Measurements from ENCODE around the gene LY6G6D.

Gene LY6G6D

GRCh38 chr6:31681135-31681671 is 33.9 kb upstream of the LY6G6D start:
- DNase-seq = peak in 2 of 3 donors; percentile 19 to 27
- H3K9me3 ChIP-seq (ENCODE audit: control insufficient read depth, low read length) = no peaks in the 10 kb centered on the region
- peak overlapping the region; percentile 77 for H3K4me3 ChIP-seq (ENCODE audit: insufficient read depth, low read depth, low read length, poor library complexity, severe bottlenecking)
- peaks cover 5% of the 10 kb centered on the region for H3K36me3 ChIP-seq (ENCODE audit: control insufficient read depth, insufficient read depth, low read length)
- peak overlapping the region; percentile 63 for H3K27ac ChIP-seq (ENCODE audit: insufficient read depth, low read length, poor library complexity, severe bottlenecking)
- no peaks in the 10 kb centered on the region for H3K27me3 ChIP-seq (replicated peaks; ENCODE audit: control insufficient read depth, insufficient read depth, low read length, poor library complexity, severe bottlenecking)
- peaks cover 10% of the 10 kb centered on the region for H3K4me1 ChIP-seq (ENCODE audit: control insufficient read depth, insufficient read depth, low read length, poor library complexity, severe bottlenecking)

GRCh38 chr6:31683591-31683990 is 31.6 kb upstream of the LY6G6D start:
- Histone ChIP-seq H3K4me3 (ENCODE audit: insufficient read depth, low read depth, low read length, poor library complexity, severe bottlenecking) (no peak overlapping the region), H3K4me1 (ENCODE audit: control insufficient read depth, insufficient read depth, low read length, poor library complexity, severe bottlenecking) (peaks cover 10% of the 10 kb centered on the region), H3K27ac (ENCODE audit: insufficient read depth, low read length, poor library complexity, severe bottlenecking) (no peak overlapping the region), H3K36me3 (ENCODE audit: control insufficient read depth, insufficient read depth, low read length) (peaks cover 28% of the 10 kb centered on the region), H3K9me3 (ENCODE audit: control insufficient read depth, low read length) (no peaks in the 10 kb centered on the region), H3K27me3 (replicated peaks; ENCODE audit: control insufficient read depth, insufficient read depth, low read length, poor library complexity, severe bottlenecking) (no peaks in the 10 kb centered on the region)
- DNase-seq = no peak

- H3K27ac ChIP-seq (ENCODE audit: insufficient read depth, low read length, poor library complexity, severe bottlenecking) = no peak overlapping the region
- H3K4me3 ChIP-seq (ENCODE audit: insufficient read depth, low read depth, low read length, poor library complexity, severe bottlenecking) = no peak overlapping the region
- H3K27me3 ChIP-seq (replicated peaks; ENCODE audit: control insufficient read depth, insufficient read depth, low read length, poor library complexity, severe bottlenecking) = no peaks in the 10 kb centered on the region
- DNase-seq = no peak
- H3K4me1 ChIP-seq (ENCODE audit: control insufficient read depth, insufficient read depth, low read length, poor library complexity, severe bottlenecking) = peaks cover 3% of the 10 kb centered on the region
- H3K9me3 ChIP-seq (ENCODE audit: control insufficient read depth, low read length) = no peaks in the 10 kb centered on the region
- H3K36me3 ChIP-seq (ENCODE audit: control insufficient read depth, insufficient read depth, low read length) = peaks cover 57% of the 10 kb centered on the region
Measured at GRCh38 chr6:31686483-31686882, 28.7 kb upstream of the LY6G6D start.

GRCh38 chr6:31687321-31687720 is 27.8 kb upstream of the LY6G6D start:
- peaks cover 60% of the 10 kb centered on the region for H3K36me3 ChIP-seq (ENCODE audit: control insufficient read depth, insufficient read depth, low read length)
- no peaks in the 10 kb centered on the region for H3K4me1 ChIP-seq (ENCODE audit: control insufficient read depth, insufficient read depth, low read length, poor library complexity, severe bottlenecking)
- H3K27me3 ChIP-seq (replicated peaks; ENCODE audit: control insufficient read depth, insufficient read depth, low read length, poor library complexity, severe bottlenecking) = no peaks in the 10 kb centered on the region
- DNase-seq = no peak
- no peak overlapping the region for H3K27ac ChIP-seq (ENCODE audit: insufficient read depth, low read length, poor library complexity, severe bottlenecking)
- H3K4me3 ChIP-seq (ENCODE audit: insufficient read depth, low read depth, low read length, poor library complexity, severe bottlenecking) = no peak overlapping the region
- H3K9me3 ChIP-seq (ENCODE audit: control insufficient read depth, low read length) = no peaks in the 10 kb centered on the region

- Histone ChIP-seq H3K4me3 (ENCODE audit: insufficient read depth, low read depth, low read length, poor library complexity, severe bottlenecking) (no peak overlapping the region), H3K27me3 (replicated peaks; ENCODE audit: control insufficient read depth, insufficient read depth, low read length, poor library complexity, severe bottlenecking) (no peaks in the 10 kb centered on the region), H3K27ac (ENCODE audit: insufficient read depth, low read length, poor library complexity, severe bottlenecking) (no peak overlapping the region), H3K4me1 (ENCODE audit: control insufficient read depth, insufficient read depth, low read length, poor library complexity, severe bottlenecking) (no peaks in the 10 kb centered on the region), H3K36me3 (ENCODE audit: control insufficient read depth, insufficient read depth, low read length) (peaks cover 65% of the 10 kb centered on the region), H3K9me3 (ENCODE audit: control insufficient read depth, low read length) (no peaks in the 10 kb centered on the region)
- DNase-seq = no peak
Measured at GRCh38 chr6:31687860-31688693, 27.1 kb upstream of the LY6G6D start.

GRCh38 chr6:31689249-31690110 is 25.7 kb upstream of the LY6G6D start:
- Histone ChIP-seq H3K4me3 (ENCODE audit: insufficient read depth, low read depth, low read length, poor library complexity, severe bottlenecking) (no peak overlapping the region), H3K4me1 (ENCODE audit: control insufficient read depth, insufficient read depth, low read length, poor library complexity, severe bottlenecking) (no peaks in the 10 kb centered on the region), H3K36me3 (ENCODE audit: control insufficient read depth, insufficient read depth, low read length) (peaks cover 76% of the 10 kb centered on the region), H3K27ac (ENCODE audit: insufficient read depth, low read length, poor library complexity, severe bottlenecking) (no peak overlapping the region), H3K9me3 (ENCODE audit: control insufficient read depth, low read length) (no peaks in the 10 kb centered on the region), H3K27me3 (replicated peaks; ENCODE audit: control insufficient read depth, insufficient read depth, low read length, poor library complexity, severe bottlenecking) (no peaks in the 10 kb centered on the region)
- no peak for DNase-seq

GRCh38 chr6:31690231-31691077 is 24.7 kb upstream of the LY6G6D start:
- Histone ChIP-seq H3K4me3 (ENCODE audit: insufficient read depth, low read depth, low read length, poor library complexity, severe bottlenecking) (no peak overlapping the region), H3K4me1 (ENCODE audit: control insufficient read depth, insufficient read depth, low read length, poor library complexity, severe bottlenecking) (no peaks in the 10 kb centered on the region), H3K27ac (ENCODE audit: insufficient read depth, low read length, poor library complexity, severe bottlenecking) (no peak overlapping the region), H3K9me3 (ENCODE audit: control insufficient read depth, low read length) (no peaks in the 10 kb centered on the region), H3K36me3 (ENCODE audit: control insufficient read depth, insufficient read depth, low read length) (peaks cover 84% of the 10 kb centered on the region), H3K27me3 (replicated peaks; ENCODE audit: control insufficient read depth, insufficient read depth, low read length, poor library complexity, severe bottlenecking) (no peaks in the 10 kb centered on the region)
- DNase-seq = no peak

- no peak overlapping the region for H3K27ac ChIP-seq (ENCODE audit: insufficient read depth, low read length, poor library complexity, severe bottlenecking)
- H3K4me1 ChIP-seq (ENCODE audit: control insufficient read depth, insufficient read depth, low read length, poor library complexity, severe bottlenecking) = no peaks in the 10 kb centered on the region
- H3K9me3 ChIP-seq (ENCODE audit: control insufficient read depth, low read length) = no peaks in the 10 kb centered on the region
- no peak overlapping the region for H3K4me3 ChIP-seq (ENCODE audit: insufficient read depth, low read depth, low read length, poor library complexity, severe bottlenecking)
- H3K27me3 ChIP-seq (replicated peaks; ENCODE audit: control insufficient read depth, insufficient read depth, low read length, poor library complexity, severe bottlenecking) = no peaks in the 10 kb centered on the region
- peaks cover 82% of the 10 kb centered on the region for H3K36me3 ChIP-seq (ENCODE audit: control insufficient read depth, insufficient read depth, low read length)
- DNase-seq = no peak
Measured at GRCh38 chr6:31691078-31691463, 24.1 kb upstream of the LY6G6D start.

- Histone ChIP-seq H3K4me1 (ENCODE audit: control insufficient read depth, insufficient read depth, low read length, poor library complexity, severe bottlenecking) (no peaks in the 10 kb centered on the region), H3K27ac (ENCODE audit: insufficient read depth, low read length, poor library complexity, severe bottlenecking) (no peak overlapping the region), H3K4me3 (ENCODE audit: insufficient read depth, low read depth, low read length, poor library complexity, severe bottlenecking) (no peak overlapping the region), H3K36me3 (ENCODE audit: control insufficient read depth, insufficient read depth, low read length) (peaks cover 82% of the 10 kb centered on the region), H3K27me3 (replicated peaks; ENCODE audit: control insufficient read depth, insufficient read depth, low read length, poor library complexity, severe bottlenecking) (no peaks in the 10 kb centered on the region), H3K9me3 (ENCODE audit: control insufficient read depth, low read length) (no peaks in the 10 kb centered on the region)
- DNase-seq = no peak
Measured at GRCh38 chr6:31691564-31692108, 23.5 kb upstream of the LY6G6D start.
